ENCODE data around the gene HEATR5A. TPM values are rescaled to one million over a fixed set of nuclear protein-coding genes. Genes with fewer than 3 reads are reported as not detected.
"Not testable (repeated sequence)": the region's sequence is repeated elsewhere in the genome, so short reads cannot be mapped to it uniquely, and the experiment has no call there.

Gene HEATR5A
- total RNA-seq, 1 donor from 2014 or later, result 46.3 TPM

- Histone ChIP-seq H3K4me3 (no peak overlapping the region), H3K4me1 (peaks cover 7% of the 10 kb centered on the region), H3K27ac (no peak overlapping the region), H3K27me3 (no peaks in the 10 kb centered on the region), H3K9me3 (no peaks in the 10 kb centered on the region), H3K36me3 (peaks cover 61% of the 10 kb centered on the region)
- intact Hi-C loops (cut with DNase I), result no loop called here
- DNase-seq (no peak), ATAC-seq (no peak)
- no peak for TF ChIP-seq CTCF (IDR thresholded peaks at IDR 0.05)
Measured at GRCh38 chr14:31386271-31386670, 34.1 kb downstream of the HEATR5A start.

DNA sequence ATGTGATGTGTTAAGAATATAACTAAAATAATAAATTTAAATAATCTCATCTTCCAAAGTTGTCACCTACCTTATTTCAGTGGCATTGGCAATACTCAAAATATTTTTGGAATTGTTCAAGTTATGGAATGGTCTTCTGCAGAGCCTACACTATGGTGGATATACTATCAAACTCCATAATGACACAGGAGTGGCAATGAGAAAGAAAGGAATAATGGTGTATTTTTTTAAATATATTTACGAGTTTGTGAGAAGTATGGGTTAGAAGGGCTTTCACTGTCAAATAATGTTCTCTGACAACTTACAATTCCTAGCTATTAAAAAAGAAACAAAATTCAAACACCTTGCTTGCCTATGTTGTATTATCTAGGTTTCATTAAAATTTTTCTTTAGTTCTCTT, 38.1 kb downstream of the HEATR5A start:
- Histone ChIP-seq H3K9me3 (no peaks in the 10 kb centered on the region), H3K36me3 (peaks cover 52% of the 10 kb centered on the region), H3K27me3 (no peaks in the 10 kb centered on the region), H3K4me3 (no peak overlapping the region), H3K4me1 (peaks cover 7% of the 10 kb centered on the region), H3K27ac (no peak overlapping the region)
- ATAC-seq, result no peak
- no peak for TF ChIP-seq CTCF (IDR thresholded peaks at IDR 0.05)
- DNase-seq, result no peak
- intact Hi-C loops (cut with DNase I), result no loop called here

GRCh38 chr14:31380106-31380505, 40.2 kb downstream of the HEATR5A start:
- TF ChIP-seq CTCF (IDR thresholded peaks at IDR 0.05), result no peak
- DNase-seq (no peak), ATAC-seq (no peak)
- Histone ChIP-seq H3K36me3 (peaks cover 47% of the 10 kb centered on the region), H3K27ac (no peak overlapping the region), H3K27me3 (no peaks in the 10 kb centered on the region), H3K4me1 (peaks cover 7% of the 10 kb centered on the region), H3K4me3 (no peak overlapping the region), H3K9me3 (no peaks in the 10 kb centered on the region)
- intact Hi-C loops (cut with DNase I), result no loop called here

DNA sequence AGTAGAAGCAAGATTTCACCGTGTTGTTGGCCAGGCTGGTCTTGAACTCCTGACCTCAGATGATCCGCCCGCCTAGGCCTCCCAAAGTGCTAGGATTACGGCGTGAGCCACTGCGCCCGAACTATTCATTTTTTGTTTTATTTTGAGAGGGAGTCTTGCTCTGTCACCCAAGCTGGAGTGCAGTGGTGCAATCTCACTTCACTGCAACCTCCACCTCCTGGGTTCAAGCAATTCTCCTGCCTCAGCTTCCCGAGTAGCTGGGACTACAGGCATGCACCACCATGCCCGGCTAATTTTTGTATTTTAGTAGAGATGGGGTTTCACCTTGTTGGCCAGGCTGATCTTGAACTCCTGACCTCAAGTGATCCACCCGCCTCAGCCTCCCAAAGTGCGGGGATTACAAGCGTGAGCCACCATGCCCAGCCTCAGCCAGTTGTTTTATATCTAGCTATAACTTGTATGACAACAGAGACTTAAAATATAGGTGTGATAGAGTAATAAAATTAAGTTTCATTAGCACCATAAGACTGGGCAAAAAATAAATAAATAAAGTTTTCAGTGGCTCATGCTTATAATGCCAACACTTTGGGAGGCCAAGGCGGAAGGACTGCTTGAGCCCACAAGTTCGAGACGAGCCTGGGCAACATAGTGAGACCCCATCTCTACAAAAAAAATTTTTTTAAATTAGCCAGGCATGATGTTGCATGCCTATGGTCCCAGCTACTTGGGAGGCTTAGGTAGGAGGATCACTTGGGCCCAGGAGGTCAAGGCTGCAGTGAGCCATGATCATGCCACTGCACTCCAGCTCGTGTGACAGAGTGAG, 41.0 kb downstream of the HEATR5A start:
- H3K27ac ChIP-seq; ATAC-seq; H3K4me1 ChIP-seq; H3K4me3 ChIP-seq; intact Hi-C loops (cut with DNase I); H3K27me3 ChIP-seq; H3K9me3 ChIP-seq; DNase-seq: not testable (repeated sequence)
- H3K36me3 ChIP-seq, result peaks cover 46% of the 10 kb centered on the region

GRCh38 chr14:31377433-31377832, 42.9 kb downstream of the HEATR5A start:
- TF ChIP-seq CTCF (IDR thresholded peaks at IDR 0.05), result no peak
- no peak overlapping the region for H3K4me3 ChIP-seq
- no peaks in the 10 kb centered on the region for H3K27me3 ChIP-seq
- H3K27ac ChIP-seq, result no peak overlapping the region
- H3K9me3 ChIP-seq, result no peaks in the 10 kb centered on the region
- DNase-seq (no peak), ATAC-seq (no peak)
- intact Hi-C loops (cut with DNase I), result no loop called here
- peaks cover 41% of the 10 kb centered on the region for H3K36me3 ChIP-seq
- H3K4me1 ChIP-seq, result peaks cover 7% of the 10 kb centered on the region

DNA sequence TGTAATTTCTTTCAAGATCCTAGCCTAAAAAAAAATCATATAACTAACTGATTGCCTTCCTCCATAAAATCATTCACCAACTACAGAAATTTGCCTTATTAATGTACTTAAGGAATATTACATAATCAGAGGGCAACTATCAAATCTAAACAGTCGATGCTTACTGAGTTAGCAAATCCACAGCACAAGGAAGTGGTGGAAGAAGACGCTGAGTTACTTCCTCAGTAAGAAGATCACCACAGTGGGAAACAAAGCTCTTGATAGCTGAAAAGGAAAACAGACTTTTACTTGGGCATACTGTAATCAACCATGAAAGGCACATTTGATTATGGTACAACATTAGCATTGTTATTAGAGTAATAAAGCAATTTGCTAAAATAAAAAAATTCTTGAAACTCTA, 48.7 kb downstream of the HEATR5A start:
- peaks cover 46% of the 10 kb centered on the region for H3K36me3 ChIP-seq
- no peaks in the 10 kb centered on the region for H3K4me1 ChIP-seq
- no peak overlapping the region for H3K27ac ChIP-seq
- DNase-seq (no peak), ATAC-seq (peak; percentile 66)
- TF ChIP-seq CTCF (IDR thresholded peaks at IDR 0.05), result no peak
- no peak overlapping the region for H3K4me3 ChIP-seq
- H3K27me3 ChIP-seq, result no peaks in the 10 kb centered on the region
- intact Hi-C loops (cut with DNase I), result no loop called here
- H3K9me3 ChIP-seq, result no peaks in the 10 kb centered on the region

Data from upper lobe of right lung (tissue), 1 donor.